SH-SY5Y (cell line): Measurements from ENCODE around the gene LSM14A.

Experiments used
- GATA2 ChIP-seq: IDR thresholded peaks from 2 replicates; pipeline ENCODE4 v1.6.1; 2011; ENCODE audit warnings: mild to moderate bottlenecking, low read depth, low read length
- GATA3 ChIP-seq: IDR thresholded peaks from 2 replicates; pipeline ENCODE4 v1.6.1; 2011; ENCODE audit warnings: low read depth, mild to moderate bottlenecking, low read length, moderate library complexity

Gene LSM14A

GRCh38 chr19:34231439-34231838 is 59.1 kb downstream of the LSM14A start:
- TF ChIP-seq GATA3: no peak
- no peak for TF ChIP-seq GATA2

- TF ChIP-seq GATA3 (no peak), GATA2 (no peak)
Measured at GRCh38 chr19:34232566-34233481, 60.5 kb downstream of the LSM14A start.

- TF ChIP-seq GATA2: no peak
- no peak for TF ChIP-seq GATA3
Measured at GRCh38 chr19:34235425-34235940, 63.2 kb downstream of the LSM14A start.

- no peak for TF ChIP-seq GATA2
- TF ChIP-seq GATA3: no peak
Measured at GRCh38 chr19:34236035-34236987, 64.0 kb downstream of the LSM14A start.

GRCh38 chr19:34237283-34237682 is 65.0 kb downstream of the LSM14A start:
- TF ChIP-seq GATA2: no peak
- no peak for TF ChIP-seq GATA3

- TF ChIP-seq GATA3 (no peak), GATA2 (no peak)
Measured at GRCh38 chr19:34237939-34238338, 65.6 kb downstream of the LSM14A start.

- no peak for TF ChIP-seq GATA3
- TF ChIP-seq GATA2: no peak
Measured at GRCh38 chr19:34241513-34242337, 69.4 kb downstream of the LSM14A start.

GRCh38 chr19:34243876-34244578 is 71.7 kb downstream of the LSM14A start:
- TF ChIP-seq GATA2: no peak
- no peak for TF ChIP-seq GATA3

- TF ChIP-seq GATA3 (no peak), GATA2 (no peak)
Measured at GRCh38 chr19:34244611-34245299, 72.5 kb downstream of the LSM14A start.

- no peak for TF ChIP-seq GATA2
- TF ChIP-seq GATA3: no peak
Measured at GRCh38 chr19:34246340-34246739, 74.0 kb downstream of the LSM14A start.

GRCh38 chr19:34248941-34249340 is 76.6 kb downstream of the LSM14A start:
- TF ChIP-seq GATA2: no peak
- TF ChIP-seq GATA3: no peak

- TF ChIP-seq GATA2 (no peak), GATA3 (no peak)
Measured at GRCh38 chr19:34254046-34254697, 81.9 kb downstream of the LSM14A start, which contains the start of gene GARRE1. Gene GARRE1 (plus strand): TSS chr19:34254554. CDS start chr19:34300474, 45,920 bp downstream.
